ENCODE data around the gene DOC2A. TPM values are rescaled to one million over a fixed set of nuclear protein-coding genes. Genes with fewer than 3 reads are reported as not detected.

The DOC2A gene
- total and polyA plus RNA-seq, 10 of the 15 experiments (the other 5 are each of a cell fraction or from before 2014, with no cell fraction given), result 0.06 to 0.17 (median 0.12) TPM; not detected in 6

DNA sequence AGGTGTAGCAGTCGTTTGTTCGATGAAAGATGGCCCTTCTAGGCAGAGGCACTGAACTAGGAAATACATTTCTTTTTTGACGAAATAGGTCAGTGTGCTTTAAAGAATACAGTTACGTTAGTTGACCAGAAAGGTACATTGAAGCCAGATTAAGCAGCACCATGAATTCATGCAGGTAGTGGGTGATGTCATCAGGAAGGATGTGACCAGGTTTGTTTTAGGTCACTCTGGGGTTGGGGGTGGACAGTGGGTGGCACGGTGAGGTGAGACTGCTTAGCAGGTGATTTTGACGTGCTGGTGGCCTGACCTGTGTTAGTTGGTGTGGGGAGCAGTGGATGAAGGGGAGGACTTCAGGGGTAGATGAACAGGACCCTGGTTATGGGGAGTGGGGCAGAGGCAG, 11.2 kb downstream of the DOC2A start:
- in situ Hi-C loops (cut with MboI), result loop anchor here (25.0 kb wide), 1 partner anchor 887 kb away; no protein-coding TSS in a partner anchor
- Histone ChIP-seq H4K20me1 (ENCODE audit: control insufficient read depth, insufficient read depth) (no peaks in the 10 kb centered on the region), H3K4me1 (ENCODE audit: control insufficient read depth, insufficient read depth, low read length) (peaks cover 7% of the 10 kb centered on the region), H3K36me3 (ENCODE audit: control insufficient read depth in 2 of 2, insufficient read depth in 2 of 2, low read length in 1 of 2) (peaks cover 0 to 8% of the 10 kb centered on the region in 2 experiments; a peak in 3 of 4 replicates), H3K27me3 (replicated peaks in 1 of 2; ENCODE audit: control insufficient read depth in 2 of 2, insufficient read depth in 2 of 2, low read length in 1 of 2) (no peaks in the 10 kb centered on the region), H3K9ac (ENCODE audit: control insufficient read depth, insufficient read depth, low read length) (no peak overlapping the region), H3K4me3 (no peak overlapping the region), H3K27ac (ENCODE audit: control insufficient read depth, insufficient read depth) (no peak overlapping the region), H2AFZ (ENCODE audit: control insufficient read depth, low read depth, low read length) (no peak overlapping the region), H3K79me2 (ENCODE audit: control insufficient read depth, insufficient read depth, low read length) (peaks cover 18% of the 10 kb centered on the region), H3K9me3 (replicated peaks; ENCODE audit: control insufficient read depth, insufficient read depth, low read length) (no peaks in the 10 kb centered on the region), H3K4me2 (ENCODE audit: control insufficient read depth, insufficient read depth) (no peak overlapping the region)
- 100% methylated on average over 6 of the region's 6 CpGs for WGBS (ENCODE audit: insufficient coverage, insufficient replicate concordance, low lambda C conversion rate, missing lambda C conversion rate)
- CTCF ChIA-PET, result no interaction called here
- DNase-seq (ENCODE audit: low read depth, low spot score) (no peak), FAIRE-seq (no peak), ATAC-seq (no peak)
- SMC1A ChIA-PET (ENCODE audit: uncharacterized antibody, unreplicated experiment), result no interaction called here
- BruUV-seq (replicated peaks), result no TSS peak
- RAD21 ChIA-PET (ENCODE audit: unreplicated experiment), result no interaction called here
- POLR2A ChIA-PET, result no interaction called here
- intact Hi-C loops (cut with micrococcal nuclease; ENCODE audit: unreplicated experiment), result no loop called here
- TF ChIP-seq YY1 (IDR thresholded peaks at IDR 0.05; ENCODE audit: low read depth, low read length), result no peak
- TF ChIP-seq BRCA1 (IDR thresholded peaks at IDR 0.05; ENCODE audit: low read depth, low read length), result no peak
- no peak for TF ChIP-seq SUPT20H (IDR thresholded peaks at IDR 0.05; ENCODE audit: borderline replicate concordance, control insufficient read depth, low read depth, low read length)
- no peak for TF ChIP-seq FOXK2 (IDR thresholded peaks at IDR 0.05)
- no peak for TF ChIP-seq ASH2L (IDR thresholded peaks at IDR 0.05; ENCODE audit: borderline replicate concordance, low read depth)
- no peak for TF ChIP-seq RELA (IDR thresholded peaks at IDR 0.05; ENCODE audit: borderline replicate concordance, partially characterized antibody)
- TF ChIP-seq HDAC6 (IDR thresholded peaks at IDR 0.05; ENCODE audit: unreplicated experiment), result no peak
- TF ChIP-seq ZBED1 (IDR thresholded peaks at IDR 0.05; ENCODE audit: borderline replicate concordance), result no peak
- TF ChIP-seq, protein P1, sequence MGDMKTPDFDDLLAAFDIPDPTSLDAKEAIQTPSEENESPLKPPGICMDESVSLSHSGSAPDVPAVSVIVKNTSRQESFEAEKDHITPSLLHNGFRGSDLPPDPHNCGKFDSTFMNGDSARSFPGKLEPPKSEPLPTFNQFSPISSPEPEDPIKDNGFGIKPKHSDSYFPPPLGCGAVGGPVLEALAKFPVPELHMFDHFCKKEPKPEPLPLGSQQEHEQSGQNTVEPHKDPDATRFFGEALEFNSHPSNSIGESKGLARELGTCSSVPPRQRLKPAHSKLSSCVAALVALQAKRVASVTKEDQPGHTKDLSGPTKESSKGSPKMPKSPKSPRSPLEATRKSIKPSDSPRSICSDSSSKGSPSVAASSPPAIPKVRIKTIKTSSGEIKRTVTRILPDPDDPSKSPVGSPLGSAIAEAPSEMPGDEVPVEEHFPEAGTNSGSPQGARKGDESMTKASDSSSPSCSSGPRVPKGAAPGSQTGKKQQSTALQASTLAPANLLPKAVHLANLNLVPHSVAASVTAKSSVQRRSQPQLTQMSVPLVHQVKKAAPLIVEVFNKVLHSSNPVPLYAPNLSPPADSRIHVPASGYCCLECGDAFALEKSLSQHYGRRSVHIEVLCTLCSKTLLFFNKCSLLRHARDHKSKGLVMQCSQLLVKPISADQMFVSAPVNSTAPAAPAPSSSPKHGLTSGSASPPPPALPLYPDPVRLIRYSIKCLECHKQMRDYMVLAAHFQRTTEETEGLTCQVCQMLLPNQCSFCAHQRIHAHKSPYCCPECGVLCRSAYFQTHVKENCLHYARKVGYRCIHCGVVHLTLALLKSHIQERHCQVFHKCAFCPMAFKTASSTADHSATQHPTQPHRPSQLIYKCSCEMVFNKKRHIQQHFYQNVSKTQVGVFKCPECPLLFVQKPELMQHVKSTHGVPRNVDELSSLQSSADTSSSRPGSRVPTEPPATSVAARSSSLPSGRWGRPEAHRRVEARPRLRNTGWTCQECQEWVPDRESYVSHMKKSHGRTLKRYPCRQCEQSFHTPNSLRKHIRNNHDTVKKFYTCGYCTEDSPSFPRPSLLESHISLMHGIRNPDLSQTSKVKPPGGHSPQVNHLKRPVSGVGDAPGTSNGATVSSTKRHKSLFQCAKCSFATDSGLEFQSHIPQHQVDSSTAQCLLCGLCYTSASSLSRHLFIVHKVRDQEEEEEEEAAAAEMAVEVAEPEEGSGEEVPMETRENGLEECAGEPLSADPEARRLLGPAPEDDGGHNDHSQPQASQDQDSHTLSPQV (IDR thresholded peaks at IDR 0.05), result no peak
- TF ChIP-seq BMI1 (IDR thresholded peaks at IDR 0.05; ENCODE audit: borderline replicate concordance), result no peak
- TF ChIP-seq KDM1A (IDR thresholded peaks at IDR 0.05; ENCODE audit: borderline replicate concordance), result no peak
- TF ChIP-seq, protein P2, sequence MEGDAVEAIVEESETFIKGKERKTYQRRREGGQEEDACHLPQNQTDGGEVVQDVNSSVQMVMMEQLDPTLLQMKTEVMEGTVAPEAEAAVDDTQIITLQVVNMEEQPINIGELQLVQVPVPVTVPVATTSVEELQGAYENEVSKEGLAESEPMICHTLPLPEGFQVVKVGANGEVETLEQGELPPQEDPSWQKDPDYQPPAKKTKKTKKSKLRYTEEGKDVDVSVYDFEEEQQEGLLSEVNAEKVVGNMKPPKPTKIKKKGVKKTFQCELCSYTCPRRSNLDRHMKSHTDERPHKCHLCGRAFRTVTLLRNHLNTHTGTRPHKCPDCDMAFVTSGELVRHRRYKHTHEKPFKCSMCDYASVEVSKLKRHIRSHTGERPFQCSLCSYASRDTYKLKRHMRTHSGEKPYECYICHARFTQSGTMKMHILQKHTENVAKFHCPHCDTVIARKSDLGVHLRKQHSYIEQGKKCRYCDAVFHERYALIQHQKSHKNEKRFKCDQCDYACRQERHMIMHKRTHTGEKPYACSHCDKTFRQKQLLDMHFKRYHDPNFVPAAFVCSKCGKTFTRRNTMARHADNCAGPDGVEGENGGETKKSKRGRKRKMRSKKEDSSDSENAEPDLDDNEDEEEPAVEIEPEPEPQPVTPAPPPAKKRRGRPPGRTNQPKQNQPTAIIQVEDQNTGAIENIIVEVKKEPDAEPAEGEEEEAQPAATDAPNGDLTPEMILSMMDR (IDR thresholded peaks at IDR 0.05 in 2 of 3, conservative IDR thresholded peaks at IDR 0.05 in 1 of 3; ENCODE audit: control insufficient read depth in 2 of 3, extremely low read depth in 1 of 3, insufficient read depth in 1 of 3, low read depth in 3 of 3, low read length in 3 of 3), result no peak
- TF ChIP-seq, protein P3, sequence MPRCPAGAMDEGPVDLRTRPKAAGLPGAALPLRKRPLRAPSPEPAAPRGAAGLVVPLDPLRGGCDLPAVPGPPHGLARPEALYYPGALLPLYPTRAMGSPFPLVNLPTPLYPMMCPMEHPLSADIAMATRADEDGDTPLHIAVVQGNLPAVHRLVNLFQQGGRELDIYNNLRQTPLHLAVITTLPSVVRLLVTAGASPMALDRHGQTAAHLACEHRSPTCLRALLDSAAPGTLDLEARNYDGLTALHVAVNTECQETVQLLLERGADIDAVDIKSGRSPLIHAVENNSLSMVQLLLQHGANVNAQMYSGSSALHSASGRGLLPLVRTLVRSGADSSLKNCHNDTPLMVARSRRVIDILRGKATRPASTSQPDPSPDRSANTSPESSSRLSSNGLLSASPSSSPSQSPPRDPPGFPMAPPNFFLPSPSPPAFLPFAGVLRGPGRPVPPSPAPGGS (IDR thresholded peaks at IDR 0.05; ENCODE audit: borderline replicate concordance, insufficient read depth, low read depth, low read length, poor library complexity, severe bottlenecking), result no peak
- no peak for TF ChIP-seq CBX5 (IDR thresholded peaks at IDR 0.05; ENCODE audit: low read depth)

Data from GM12878 (cell line).